GM04503 (cell line): ENCODE data around the gene GPR45.
"Not testable (repeated sequence)": the region's sequence is repeated elsewhere in the genome, so short reads cannot be mapped to it uniquely, and the experiment has no call there.

Experiments used
- DNase-seq: peaks from one replicate; pipeline ENCODE4 v3.0.0-alpha.2; 2012; ENCODE audit warnings: low read depth

The GPR45 gene

GRCh38 chr2:105241443-105241842, at the start of gene GPR45:
Gene GPR45 (plus strand): TSS chr2:105241743. CDS start chr2:105241859, 116 bp downstream.
- DNase-seq, result no peak

GRCh38 chr2:105194022-105194675, 47.4 kb upstream of the GPR45 start:
- DNase-seq, result no peak

GRCh38 chr2:105196651-105197050, 44.9 kb upstream of the GPR45 start:
- DNase-seq, result no peak

GRCh38 chr2:105215586-105216192, 25.9 kb upstream of the GPR45 start:
- no peak for DNase-seq

GRCh38 chr2:105220604-105221003, 20.9 kb upstream of the GPR45 start:
- no peak for DNase-seq

GRCh38 chr2:105224444-105224843, 17.1 kb upstream of the GPR45 start:
- no peak for DNase-seq

GRCh38 chr2:105231232-105231619, 10.3 kb upstream of the GPR45 start:
- DNase-seq, result no peak

GRCh38 chr2:105235388-105236059, 6.0 kb upstream of the GPR45 start:
- no peak for DNase-seq

GRCh38 chr2:105236060-105236424, 5.5 kb upstream of the GPR45 start:
- DNase-seq, result no peak

GRCh38 chr2:105237045-105237765, 4.3 kb upstream of the GPR45 start:
- no peak for DNase-seq

GRCh38 chr2:105238664-105239240, 2.8 kb upstream of the GPR45 start:
- no peak for DNase-seq

GRCh38 chr2:105239924-105240323, 1.6 kb upstream of the GPR45 start:
- DNase-seq, result peak; percentile 87

GRCh38 chr2:105242286-105242993, 897 bp downstream of the GPR45 start:
- no peak for DNase-seq

- DNase-seq, result no peak
Observed at GRCh38 chr2:105243961-105244360, 2.4 kb downstream of the GPR45 start.

GRCh38 chr2:105244451-105244850, 2.9 kb downstream of the GPR45 start:
- DNase-seq, result no peak

GRCh38 chr2:105248316-105249070, 7.0 kb downstream of the GPR45 start:
- no peak for DNase-seq

- no peak for DNase-seq
Observed at GRCh38 chr2:105249181-105249580, 7.6 kb downstream of the GPR45 start.

GRCh38 chr2:105249891-105250290, 8.3 kb downstream of the GPR45 start:
- DNase-seq, result no peak

GRCh38 chr2:105251016-105251648, 9.6 kb downstream of the GPR45 start:
- not testable (repeated sequence) for DNase-seq

- no peak for DNase-seq
Observed at GRCh38 chr2:105252271-105252670, 10.7 kb downstream of the GPR45 start.
